Stimulated activated CD4-positive, alpha-beta T cell treated with anti-CD3 and anti-CD28 coated beads, Interleukin-1b, Interleukin-23, amount 100 ng/mL, for 24 hours (primary cell): ENCODE data around the gene LNX2.

Experiments used
- DNase-seq, 4 experiments: peaks; one replicate each; pipeline ENCODE4 v3.0.0-alpha.2; 2020; ENCODE audit warnings: low read depth in 4 of 4, low spot score in 1 of 4

LNX2 gene

GRCh38 chr13:27570906-27571305 is 49.4 kb downstream of the LNX2 start:
- DNase-seq = no peak

- DNase-seq = no peak
Observed at GRCh38 chr13:27569405-27569804, 50.9 kb downstream of the LNX2 start.

- DNase-seq = no peak
Observed at GRCh38 chr13:27565818-27566217, 54.5 kb downstream of the LNX2 start.

GRCh38 chr13:27562457-27562856 is 57.9 kb downstream of the LNX2 start:
- no peak for DNase-seq

- DNase-seq = no peak
Observed at GRCh38 chr13:27559719-27560118, 60.6 kb downstream of the LNX2 start.

GRCh38 chr13:27556109-27556508 is 64.2 kb downstream of the LNX2 start:
- DNase-seq = no peak

- no peak for DNase-seq
Observed at GRCh38 chr13:27551562-27551961, 68.8 kb downstream of the LNX2 start.

GRCh38 chr13:27549406-27549981 is 70.8 kb downstream of the LNX2 start:
- DNase-seq = no peak

- no peak for DNase-seq
Observed at GRCh38 chr13:27542220-27542619, 78.1 kb downstream of the LNX2 start.

GRCh38 chr13:27541386-27541785 is 78.9 kb downstream of the LNX2 start:
- DNase-seq = no peak

GRCh38 chr13:27536361-27537101 is 83.8 kb downstream of the LNX2 start:
- DNase-seq = no peak

GRCh38 chr13:27535546-27535945 is 84.8 kb downstream of the LNX2 start:
- DNase-seq = no peak

- no peak for DNase-seq
Observed at GRCh38 chr13:27534981-27535380, 85.3 kb downstream of the LNX2 start.

GRCh38 chr13:27534108-27534980 is 86.0 kb downstream of the LNX2 start:
- no peak for DNase-seq

- DNase-seq = peak in 3 of 4 experiments; percentile 7 to 24 (median 13)
Observed at GRCh38 chr13:27533155-27533643, 87.1 kb downstream of the LNX2 start.

GRCh38 chr13:27528908-27529307 is 91.4 kb downstream of the LNX2 start:
- DNase-seq = no peak

GRCh38 chr13:27526516-27526915 is 93.8 kb downstream of the LNX2 start:
- no peak for DNase-seq

- no peak for DNase-seq
Observed at GRCh38 chr13:27524981-27525975, 95.1 kb downstream of the LNX2 start.

- DNase-seq = no peak
Observed at GRCh38 chr13:27523346-27524073, 96.8 kb downstream of the LNX2 start.

GRCh38 chr13:27522847-27523246 is 97.5 kb downstream of the LNX2 start:
- DNase-seq = no peak
